ENCODE data around the gene SPINK9. TPM values are rescaled to one million over a fixed set of nuclear protein-coding genes. Genes with fewer than 3 reads are reported as not detected.

SPINK9 gene
- not detected for polyA plus RNA-seq (2013, experiment 1 of 2)
- not detected for polyA plus RNA-seq (2013, experiment 2 of 2)

- H3K9me3 ChIP-seq (ENCODE audit: control insufficient read depth, low read length) = no peaks in the 10 kb centered on the region
- no peaks in the 10 kb centered on the region for H3K36me3 ChIP-seq (ENCODE audit: control insufficient read depth, insufficient read depth, low read length)
- WGBS, 2 experiments (ENCODE audit: insufficient coverage in 2 of 2) = 80 to 100% methylated on average over 1 of the region's 3 CpGs
- H3K4me3 ChIP-seq (ENCODE audit: extremely low read depth, insufficient read depth, low read length, poor library complexity, severe bottlenecking) = no peak within 1 kb of the TSS
- no peak within 1 kb of the TSS for H3K27ac ChIP-seq (ENCODE audit: low read depth, low read length, severe bottlenecking)
- H3K4me1 ChIP-seq (ENCODE audit: control insufficient read depth, insufficient read depth, low read length, poor library complexity, severe bottlenecking) = no peaks in the 10 kb centered on the region
Measured at GRCh38 chr5:148335259-148335658, at the start of gene SPINK9. TSS of gene SPINK9 (plus strand) at chr5:148335559. CDS start at chr5:148335614, 55 bp downstream.

- H3K27ac ChIP-seq (ENCODE audit: low read depth, low read length, severe bottlenecking) = no peak overlapping the region
- no peak overlapping the region for H3K4me3 ChIP-seq (ENCODE audit: extremely low read depth, insufficient read depth, low read length, poor library complexity, severe bottlenecking)
- H3K9me3 ChIP-seq (ENCODE audit: control insufficient read depth, low read length) = no peaks in the 10 kb centered on the region
- no peaks in the 10 kb centered on the region for H3K4me1 ChIP-seq (ENCODE audit: control insufficient read depth, insufficient read depth, low read length, poor library complexity, severe bottlenecking)
- H3K36me3 ChIP-seq (ENCODE audit: control insufficient read depth, insufficient read depth, low read length) = no peaks in the 10 kb centered on the region
- 13 to 31% methylated on average over 3 of the region's 6 CpGs for WGBS, 2 experiments (ENCODE audit: insufficient coverage in 2 of 2)
Measured at GRCh38 chr5:148290271-148291195, 44.8 kb upstream of the SPINK9 start.

GRCh38 chr5:148297731-148298130, 37.6 kb upstream of the SPINK9 start:
- no peaks in the 10 kb centered on the region for H3K9me3 ChIP-seq (ENCODE audit: control insufficient read depth, low read length)
- no peak overlapping the region for H3K27ac ChIP-seq (ENCODE audit: low read depth, low read length, severe bottlenecking)
- no peak overlapping the region for H3K4me3 ChIP-seq (ENCODE audit: extremely low read depth, insufficient read depth, low read length, poor library complexity, severe bottlenecking)
- H3K36me3 ChIP-seq (ENCODE audit: control insufficient read depth, insufficient read depth, low read length) = no peaks in the 10 kb centered on the region
- no peaks in the 10 kb centered on the region for H3K4me1 ChIP-seq (ENCODE audit: control insufficient read depth, insufficient read depth, low read length, poor library complexity, severe bottlenecking)
- WGBS, 2 experiments (ENCODE audit: insufficient coverage in 2 of 2) = 68 to 80% methylated on average over 4 of the region's 4 CpGs

GRCh38 chr5:148306446-148306845, 28.9 kb upstream of the SPINK9 start:
- no peak overlapping the region for H3K4me3 ChIP-seq (ENCODE audit: extremely low read depth, insufficient read depth, low read length, poor library complexity, severe bottlenecking)
- no peak overlapping the region for H3K27ac ChIP-seq (ENCODE audit: low read depth, low read length, severe bottlenecking)
- H3K36me3 ChIP-seq (ENCODE audit: control insufficient read depth, insufficient read depth, low read length) = no peaks in the 10 kb centered on the region
- peaks cover 13% of the 10 kb centered on the region for H3K9me3 ChIP-seq (ENCODE audit: control insufficient read depth, low read length)
- WGBS, 2 experiments (ENCODE audit: insufficient coverage in 2 of 2) = no CpG with 5 or more reads among the region's 1 CpG
- H3K4me1 ChIP-seq (ENCODE audit: control insufficient read depth, insufficient read depth, low read length, poor library complexity, severe bottlenecking) = no peaks in the 10 kb centered on the region

- Histone ChIP-seq H3K36me3 (ENCODE audit: control insufficient read depth, insufficient read depth, low read length) (no peaks in the 10 kb centered on the region), H3K4me1 (ENCODE audit: control insufficient read depth, insufficient read depth, low read length, poor library complexity, severe bottlenecking) (no peaks in the 10 kb centered on the region), H3K9me3 (ENCODE audit: control insufficient read depth, low read length) (peaks cover 13% of the 10 kb centered on the region), H3K4me3 (ENCODE audit: extremely low read depth, insufficient read depth, low read length, poor library complexity, severe bottlenecking) (no peak overlapping the region), H3K27ac (ENCODE audit: low read depth, low read length, severe bottlenecking) (no peak overlapping the region)
- WGBS, 2 experiments (ENCODE audit: insufficient coverage in 2 of 2) = 75 to 85% methylated on average over 2 to 3 of the region's 3 CpGs
Measured at GRCh38 chr5:148309019-148309418, 26.3 kb upstream of the SPINK9 start.

GRCh38 chr5:148309746-148310145, 25.6 kb upstream of the SPINK9 start:
- no peaks in the 10 kb centered on the region for H3K4me1 ChIP-seq (ENCODE audit: control insufficient read depth, insufficient read depth, low read length, poor library complexity, severe bottlenecking)
- H3K36me3 ChIP-seq (ENCODE audit: control insufficient read depth, insufficient read depth, low read length) = no peaks in the 10 kb centered on the region
- H3K4me3 ChIP-seq (ENCODE audit: extremely low read depth, insufficient read depth, low read length, poor library complexity, severe bottlenecking) = no peak overlapping the region
- no peak overlapping the region for H3K27ac ChIP-seq (ENCODE audit: low read depth, low read length, severe bottlenecking)
- peaks cover 13% of the 10 kb centered on the region for H3K9me3 ChIP-seq (ENCODE audit: control insufficient read depth, low read length)

GRCh38 chr5:148311484-148311883, 23.9 kb upstream of the SPINK9 start:
- Histone ChIP-seq H3K27ac (ENCODE audit: low read depth, low read length, severe bottlenecking) (no peak overlapping the region), H3K4me3 (ENCODE audit: extremely low read depth, insufficient read depth, low read length, poor library complexity, severe bottlenecking) (no peak overlapping the region), H3K9me3 (ENCODE audit: control insufficient read depth, low read length) (peaks cover 13% of the 10 kb centered on the region), H3K4me1 (ENCODE audit: control insufficient read depth, insufficient read depth, low read length, poor library complexity, severe bottlenecking) (no peaks in the 10 kb centered on the region), H3K36me3 (ENCODE audit: control insufficient read depth, insufficient read depth, low read length) (no peaks in the 10 kb centered on the region)
- 60 to 100% methylated on average over 1 of the region's 3 CpGs for WGBS, 2 experiments (ENCODE audit: insufficient coverage in 2 of 2)

GRCh38 chr5:148312153-148312552, 23.2 kb upstream of the SPINK9 start, which contains the start of gene SPINK7:
TSS of gene SPINK7 (plus strand) at chr5:148312423. CDS start at chr5:148312484, 61 bp downstream.
- Histone ChIP-seq H3K4me3 (ENCODE audit: extremely low read depth, insufficient read depth, low read length, poor library complexity, severe bottlenecking) (no peak within 1 kb of the TSS), H3K36me3 (ENCODE audit: control insufficient read depth, insufficient read depth, low read length) (no peaks in the 10 kb centered on the region), H3K4me1 (ENCODE audit: control insufficient read depth, insufficient read depth, low read length, poor library complexity, severe bottlenecking) (no peaks in the 10 kb centered on the region), H3K9me3 (ENCODE audit: control insufficient read depth, low read length) (peaks cover 13% of the 10 kb centered on the region), H3K27ac (ENCODE audit: low read depth, low read length, severe bottlenecking) (no peak within 1 kb of the TSS)
- WGBS, 2 experiments (ENCODE audit: insufficient coverage in 2 of 2) = 69 to 90% methylated on average over 2 of the region's 3 CpGs

- H3K27ac ChIP-seq (ENCODE audit: low read depth, low read length, severe bottlenecking) = no peak overlapping the region
- 100% methylated on average over 1 of the region's 2 CpGs; no CpG with 5 or more reads in 1 of the 2 experiments for WGBS, 2 experiments (ENCODE audit: insufficient coverage in 2 of 2)
- no peak overlapping the region for H3K4me3 ChIP-seq (ENCODE audit: extremely low read depth, insufficient read depth, low read length, poor library complexity, severe bottlenecking)
- no peaks in the 10 kb centered on the region for H3K36me3 ChIP-seq (ENCODE audit: control insufficient read depth, insufficient read depth, low read length)
- H3K9me3 ChIP-seq (ENCODE audit: control insufficient read depth, low read length) = peaks cover 4% of the 10 kb centered on the region
- H3K4me1 ChIP-seq (ENCODE audit: control insufficient read depth, insufficient read depth, low read length, poor library complexity, severe bottlenecking) = no peaks in the 10 kb centered on the region
Measured at GRCh38 chr5:148314187-148314586, 21.2 kb upstream of the SPINK9 start.

- no peaks in the 10 kb centered on the region for H3K9me3 ChIP-seq (ENCODE audit: control insufficient read depth, low read length)
- 82% methylated on average over 2 of the region's 4 CpGs; no CpG with 5 or more reads in 1 of the 2 experiments for WGBS, 2 experiments (ENCODE audit: insufficient coverage in 2 of 2)
- H3K36me3 ChIP-seq (ENCODE audit: control insufficient read depth, insufficient read depth, low read length) = no peaks in the 10 kb centered on the region
- no peak overlapping the region for H3K4me3 ChIP-seq (ENCODE audit: extremely low read depth, insufficient read depth, low read length, poor library complexity, severe bottlenecking)
- H3K4me1 ChIP-seq (ENCODE audit: control insufficient read depth, insufficient read depth, low read length, poor library complexity, severe bottlenecking) = no peaks in the 10 kb centered on the region
- H3K27ac ChIP-seq (ENCODE audit: low read depth, low read length, severe bottlenecking) = no peak overlapping the region
Measured at GRCh38 chr5:148314731-148315130, 20.6 kb upstream of the SPINK9 start.

Data from mesodermal cell (in vitro differentiated cells).